Peyer's patch (tissue), 4 donors: ENCODE measurements around the gene OTOS.

Source experiments
- POLR2A ChIP-seq, 2 donors: fragments of 450-650 bp; IDR thresholded peaks; one replicate each; pipeline ENCODE4 v1.5.1; 2017; ENCODE audit warnings: antibody characterized with exemption in 2 of 2, mild to moderate bottlenecking in 2 of 2, moderate library complexity in 2 of 2
- TF ChIP-seq, protein P1 (sequence below), 6 experiments: fragments of 450-650 bp in 4 of 6; fragments of 200-600 bp in 2 of 6; sonication (generic) in 1 of 6; IDR thresholded peaks; one replicate each; pipeline ENCODE4 v1.5.1; 2017 to 2019; ENCODE audit warnings: antibody characterized with exemption in 6 of 6, mild to moderate bottlenecking in 3 of 6, moderate library complexity in 1 of 6

GRCh38 chr2:240132651-240132980, 7.8 kb downstream of the OTOS start:
- TF ChIP-seq, protein P1, sequence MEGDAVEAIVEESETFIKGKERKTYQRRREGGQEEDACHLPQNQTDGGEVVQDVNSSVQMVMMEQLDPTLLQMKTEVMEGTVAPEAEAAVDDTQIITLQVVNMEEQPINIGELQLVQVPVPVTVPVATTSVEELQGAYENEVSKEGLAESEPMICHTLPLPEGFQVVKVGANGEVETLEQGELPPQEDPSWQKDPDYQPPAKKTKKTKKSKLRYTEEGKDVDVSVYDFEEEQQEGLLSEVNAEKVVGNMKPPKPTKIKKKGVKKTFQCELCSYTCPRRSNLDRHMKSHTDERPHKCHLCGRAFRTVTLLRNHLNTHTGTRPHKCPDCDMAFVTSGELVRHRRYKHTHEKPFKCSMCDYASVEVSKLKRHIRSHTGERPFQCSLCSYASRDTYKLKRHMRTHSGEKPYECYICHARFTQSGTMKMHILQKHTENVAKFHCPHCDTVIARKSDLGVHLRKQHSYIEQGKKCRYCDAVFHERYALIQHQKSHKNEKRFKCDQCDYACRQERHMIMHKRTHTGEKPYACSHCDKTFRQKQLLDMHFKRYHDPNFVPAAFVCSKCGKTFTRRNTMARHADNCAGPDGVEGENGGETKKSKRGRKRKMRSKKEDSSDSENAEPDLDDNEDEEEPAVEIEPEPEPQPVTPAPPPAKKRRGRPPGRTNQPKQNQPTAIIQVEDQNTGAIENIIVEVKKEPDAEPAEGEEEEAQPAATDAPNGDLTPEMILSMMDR (IDR thresholded peaks at IDR 0.05), result no peak
- no peak for TF ChIP-seq POLR2A (IDR thresholded peaks at IDR 0.05)
